MV-4-11 (cell line): Measurements from ENCODE around the gene DCAF7.

Experiments
- DNase-seq: peaks from one replicate; lab custom pipeline; 2025; lab: John Stamatoyannopoulos, UW

The DCAF7 gene

GRCh38 chr17:63588797-63589196 is 38.5 kb downstream of the DCAF7 start:
- no peak for DNase-seq

DNA sequence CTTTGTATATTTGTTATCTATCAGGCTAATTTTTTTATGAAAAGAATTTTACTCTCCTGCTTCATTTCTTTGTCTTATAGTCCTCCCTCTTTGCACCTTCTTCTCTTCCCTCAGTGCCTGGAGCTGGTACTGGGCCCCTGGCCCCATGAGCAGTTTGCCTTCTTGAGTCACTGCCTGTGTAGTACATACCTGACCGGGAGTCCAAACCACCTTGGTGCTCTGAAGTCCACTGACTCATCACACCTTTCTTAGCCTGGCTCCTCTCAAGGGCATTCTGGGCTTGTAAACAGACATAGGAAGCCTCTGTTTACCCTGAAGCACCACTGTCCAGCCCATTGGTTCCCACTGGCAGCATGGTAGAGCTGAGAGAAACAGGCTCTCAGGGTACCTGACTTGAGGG is 39.4 kb downstream of the DCAF7 start:
- no peak for DNase-seq

- DNase-seq = no peak
Observed at GRCh38 chr17:63592797-63593196, 42.5 kb downstream of the DCAF7 start.

GRCh38 chr17:63595132-63595531 is 44.9 kb downstream of the DCAF7 start:
- DNase-seq = no peak

GRCh38 chr17:63596856-63597586 is 46.7 kb downstream of the DCAF7 start:
- no peak for DNase-seq

- DNase-seq = no peak
Observed at GRCh38 chr17:63598281-63598680, 48.0 kb downstream of the DCAF7 start.

- peak; percentile 64 for DNase-seq
Observed at GRCh38 chr17:63600569-63601438, 50.5 kb downstream of the DCAF7 start, which contains the start of gene TACO1. TACO1 (plus strand) TSS chr17:63600895; CDS start chr17:63601084, 189 bp downstream.

- no peak for DNase-seq
Observed at GRCh38 chr17:63601439-63602371, 51.4 kb downstream of the DCAF7 start.

GRCh38 chr17:63609816-63610573 is 59.7 kb downstream of the DCAF7 start:
- DNase-seq = no peak

DNA sequence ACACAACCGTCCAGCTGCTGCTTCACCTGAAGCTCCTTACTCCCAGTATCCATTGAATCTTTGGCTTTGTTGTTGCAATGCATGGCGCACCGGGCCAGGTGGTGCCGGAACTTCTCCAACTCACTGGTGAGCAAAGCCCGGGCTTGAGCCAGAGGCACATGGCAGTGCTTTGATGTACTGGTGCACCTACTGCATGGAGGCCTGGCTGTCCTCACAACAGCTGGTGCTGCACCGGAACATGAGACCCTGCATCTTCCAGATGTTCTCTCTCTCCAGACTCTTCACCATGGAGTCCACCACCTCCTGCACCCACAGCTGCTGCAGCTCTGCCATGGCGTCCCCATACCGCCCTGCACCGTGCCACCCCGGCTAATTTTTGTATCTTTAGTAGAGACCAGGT is 60.6 kb downstream of the DCAF7 start:
- no peak for DNase-seq

GRCh38 chr17:63611354-63611753 is 61.1 kb downstream of the DCAF7 start:
- peak; percentile 16 for DNase-seq

- DNase-seq = no peak
Observed at GRCh38 chr17:63613663-63614062, 63.4 kb downstream of the DCAF7 start.

DNA sequence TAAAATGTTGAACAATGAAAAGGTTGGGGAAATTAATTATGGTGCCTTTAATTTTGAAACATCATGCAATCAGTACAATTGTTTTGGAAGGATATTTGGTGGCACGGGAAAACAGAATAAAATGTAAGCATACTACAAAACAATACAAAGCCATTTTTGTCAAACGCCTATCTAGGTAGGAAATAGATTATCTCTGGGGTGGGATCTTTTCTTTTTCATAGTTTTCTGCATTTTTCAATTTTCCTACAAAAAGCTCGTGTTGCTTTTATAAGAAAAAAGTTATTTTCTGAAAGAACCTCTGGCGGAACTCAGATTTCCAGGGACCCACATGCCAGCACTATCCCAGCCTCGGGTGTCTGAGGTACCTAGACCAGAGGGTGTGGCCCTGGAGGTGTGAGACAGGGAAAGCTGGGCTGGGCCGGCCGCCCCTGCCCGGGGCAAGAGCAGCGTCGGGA is 71.0 kb downstream of the DCAF7 start:
- no peak for DNase-seq

DNA sequence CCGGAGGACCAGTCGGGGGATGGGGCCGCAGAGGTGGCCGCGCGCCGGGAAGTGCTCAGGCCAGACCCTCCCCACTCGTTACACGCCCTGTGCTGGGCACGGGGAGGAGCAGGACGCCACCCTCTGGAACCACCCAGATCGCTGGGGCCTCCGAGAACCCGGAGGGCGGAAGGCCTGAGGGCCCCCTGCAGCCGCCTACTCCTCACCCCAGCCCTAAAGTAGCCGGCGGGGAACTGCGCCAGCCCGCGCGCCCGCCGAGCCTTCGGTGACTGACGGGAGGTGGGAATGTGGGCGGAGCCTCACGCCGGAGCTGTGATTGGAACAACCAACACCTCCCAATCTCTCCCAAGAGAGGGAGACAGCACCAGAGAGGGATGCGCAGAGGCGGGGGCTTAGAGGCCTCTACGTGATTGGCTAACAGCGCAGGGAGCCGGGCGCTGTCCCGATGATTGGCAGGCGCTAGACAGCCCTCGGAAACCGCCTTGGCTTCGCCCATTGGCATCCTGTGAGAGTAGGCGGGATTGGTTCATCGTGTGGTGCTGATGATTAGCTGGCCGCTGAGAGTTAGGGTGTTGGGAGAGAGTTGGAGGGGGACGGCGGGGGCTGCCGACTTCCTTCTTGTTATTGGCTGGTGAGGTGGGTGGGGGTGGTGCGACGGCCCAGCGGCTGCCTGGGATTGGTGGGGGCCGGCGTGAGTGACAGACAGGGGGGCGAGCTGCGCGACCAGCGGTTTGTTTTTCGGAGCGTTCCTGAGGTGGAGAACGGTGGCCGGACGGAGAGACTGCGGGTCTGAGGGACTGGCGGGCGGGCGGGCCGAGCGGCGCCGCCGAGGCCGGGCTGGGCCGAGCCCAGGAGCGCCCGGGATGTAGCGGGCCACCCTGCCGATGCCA is 71.7 kb downstream of the DCAF7 start, which contains the start of gene MAP3K3:
TSS of gene MAP3K3 (plus strand) at position 734 of the 890 bp plus-strand sequence. CDS start 343 bp downstream, outside the sequence.
- peak; percentile 100 for DNase-seq

- peak; percentile 45 for DNase-seq
Observed at GRCh38 chr17:63622574-63623390, 72.5 kb downstream of the DCAF7 start.

DNA sequence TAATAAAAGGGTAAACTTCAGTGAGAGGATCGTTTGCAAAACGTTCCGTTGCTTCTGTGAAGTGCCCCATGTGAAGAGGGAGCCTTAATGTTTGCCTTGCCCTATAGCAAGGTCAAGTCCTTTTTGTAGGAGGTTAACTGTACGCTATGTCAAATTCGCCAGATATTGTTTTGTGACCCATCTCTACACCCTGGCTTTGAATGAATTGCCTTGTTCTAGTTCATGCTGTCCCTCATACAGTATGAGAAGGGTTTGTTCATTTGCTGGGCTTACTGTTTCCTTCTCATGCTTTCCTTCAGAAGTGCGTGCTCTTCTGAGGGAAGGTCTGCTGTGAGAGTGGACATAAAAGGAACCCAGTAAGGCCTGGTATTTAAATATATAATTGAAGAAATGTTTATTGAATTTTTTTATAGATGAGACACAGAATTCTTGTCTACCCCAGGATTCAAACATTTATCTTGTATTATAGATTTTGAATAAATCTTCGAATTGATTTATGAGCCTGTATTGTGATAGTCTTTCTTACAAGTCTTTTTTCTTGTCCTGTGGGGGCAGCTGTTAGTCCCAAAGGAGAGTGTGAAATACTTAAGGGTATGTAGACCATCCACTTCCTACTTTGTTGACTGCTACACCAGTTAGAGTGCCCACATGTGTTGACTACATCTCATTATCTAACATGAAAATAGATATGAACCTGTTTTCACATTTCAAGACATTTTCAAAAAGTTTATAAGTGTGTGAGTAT is 73.7 kb downstream of the DCAF7 start:
- peak; percentile 51 for DNase-seq

GRCh38 chr17:63624531-63624880 is 74.2 kb downstream of the DCAF7 start:
- peak; percentile 41 for DNase-seq

GRCh38 chr17:63626551-63627180 is 76.4 kb downstream of the DCAF7 start:
- DNase-seq = peak; percentile 29
